HEK293 (cell line): ENCODE results near the gene CACNB3.

ENCODE experiments used
- GLI2 ChIP-seq: fragments of 450-650 bp; formaldehyde crosslinking; IDR thresholded peaks from 2 replicates; pipeline ENCODE4; 2017; ENCODE audit warnings: missing biosample characterization, missing genetic modification characterization, low read depth, borderline replicate concordance
- PRDM1 ChIP-seq: fragments of 450-650 bp; formaldehyde crosslinking; IDR thresholded peaks from 2 replicates; pipeline ENCODE4; 2016; ENCODE audit warnings: missing biosample characterization, missing genetic modification characterization
- SP2 ChIP-seq: fragments of 450-650 bp; formaldehyde crosslinking; IDR thresholded peaks from 2 replicates; pipeline ENCODE4 v1.5.1; 2016; ENCODE audit warnings: missing biosample characterization, missing genetic modification characterization
- SP3 ChIP-seq: fragments of 450-650 bp; formaldehyde crosslinking; IDR thresholded peaks from 2 replicates; pipeline ENCODE4 v1.5.1; 2016; ENCODE audit warnings: missing biosample characterization, missing genetic modification characterization
- WT1 ChIP-seq: fragments of 450-650 bp; formaldehyde crosslinking; IDR thresholded peaks from 2 replicates; pipeline ENCODE4 v1.5.1; 2016; ENCODE audit warnings: missing biosample characterization, missing genetic modification characterization
- ZBTB17 ChIP-seq: fragments of 450-650 bp; formaldehyde crosslinking; IDR thresholded peaks from 2 replicates; pipeline ENCODE4 v1.5.1; 2016; ENCODE audit warnings: missing biosample characterization, missing genetic modification characterization
- ZNF140 ChIP-seq: fragments of 450-650 bp; formaldehyde crosslinking; IDR thresholded peaks from 2 replicates; pipeline ENCODE4 v1.5.1; 2016; ENCODE audit warnings: missing biosample characterization, missing genetic modification characterization
- ZNF175 ChIP-seq: fragments of 450-650 bp; formaldehyde crosslinking; IDR thresholded peaks from 2 replicates; pipeline ENCODE4 v1.5.1; 2016; ENCODE audit warnings: missing biosample characterization, missing genetic modification characterization
- ZNF266 ChIP-seq: fragments of 450-650 bp; formaldehyde crosslinking; IDR thresholded peaks from 2 replicates; pipeline ENCODE4 v1.5.1; 2016; ENCODE audit warnings: missing biosample characterization, missing genetic modification characterization, low read depth
- ZNF426 ChIP-seq: fragments of 450-650 bp; formaldehyde crosslinking; IDR thresholded peaks from 2 replicates; pipeline ENCODE4 v1.5.1; 2017; ENCODE audit warnings: missing biosample characterization, missing genetic modification characterization, mild to moderate bottlenecking, inconsistent platforms, moderate library complexity
- ZNF544 ChIP-seq: fragments of 450-650 bp; formaldehyde crosslinking; IDR thresholded peaks from 2 replicates; pipeline ENCODE4 v1.5.0; 2017; ENCODE audit warnings: missing biosample characterization, missing genetic modification characterization
- ZNF558 ChIP-seq: fragments of 450-650 bp; formaldehyde crosslinking; IDR thresholded peaks from 2 replicates; pipeline ENCODE4 v1.5.1; 2016; ENCODE audit warnings: missing biosample characterization, missing genetic modification characterization
- ZNF623 ChIP-seq: fragments of 450-650 bp; formaldehyde crosslinking; IDR thresholded peaks from 2 replicates; pipeline ENCODE4 v1.5.1; 2016; ENCODE audit warnings: missing biosample characterization, missing genetic modification characterization
- ZNF629 ChIP-seq: fragments of 450-650 bp; formaldehyde crosslinking; IDR thresholded peaks from 2 replicates; pipeline ENCODE4 v1.5.1; 2017; ENCODE audit warnings: missing biosample characterization, missing genetic modification characterization
- ZNF664 ChIP-seq: fragments of 450-650 bp; formaldehyde crosslinking; IDR thresholded peaks from 2 replicates; pipeline ENCODE4 v1.5.1; 2016; ENCODE audit warnings: missing biosample characterization, missing genetic modification characterization
- ZNF768 ChIP-seq: fragments of 450-650 bp; formaldehyde crosslinking; IDR thresholded peaks from 2 replicates; pipeline ENCODE4 v1.5.1; 2018; ENCODE audit warnings: missing biosample characterization, mild to moderate bottlenecking, missing genetic modification characterization
- ZNF791 ChIP-seq: fragments of 450-650 bp; formaldehyde crosslinking; IDR thresholded peaks from 2 replicates; pipeline ENCODE4 v1.5.1; 2016; ENCODE audit warnings: missing biosample characterization, missing genetic modification characterization
- TF ChIP-seq, protein P1 (sequence below): fragments of 450-650 bp; formaldehyde crosslinking; conservative IDR thresholded peaks from 2 replicates; pipeline ENCODE4 v1.5.1; 2016; ENCODE audit warnings: low read depth, missing biosample characterization, missing genetic modification characterization
- TF ChIP-seq, protein P2 (sequence below): fragments of 450-650 bp; formaldehyde crosslinking; IDR thresholded peaks from 2 replicates; pipeline ENCODE4 v1.5.1; 2016; ENCODE audit warnings: missing biosample characterization, missing genetic modification characterization
- TF ChIP-seq, protein P3 (sequence below): fragments of 450-650 bp; formaldehyde crosslinking; IDR thresholded peaks from 2 replicates; pipeline ENCODE4 v1.5.1; 2016; ENCODE audit warnings: missing biosample characterization, missing genetic modification characterization
- TF ChIP-seq, protein P4 (sequence below): fragments of 450-650 bp; formaldehyde crosslinking; IDR thresholded peaks from 2 replicates; pipeline ENCODE4 v1.5.1; 2016; ENCODE audit warnings: missing biosample characterization, missing genetic modification characterization, low read depth
- TF ChIP-seq, protein P5 (sequence below): fragments of 450-650 bp; formaldehyde crosslinking; IDR thresholded peaks from 2 replicates; pipeline ENCODE4 v1.5.1; 2016; ENCODE audit warnings: missing biosample characterization, missing genetic modification characterization
- TF ChIP-seq, protein P6 (sequence below): fragments of 450-650 bp; formaldehyde crosslinking; IDR thresholded peaks from 2 replicates; pipeline ENCODE4 v1.5.1; 2016; ENCODE audit warnings: missing biosample characterization, missing genetic modification characterization, low read depth

Gene CACNB3

DNA sequence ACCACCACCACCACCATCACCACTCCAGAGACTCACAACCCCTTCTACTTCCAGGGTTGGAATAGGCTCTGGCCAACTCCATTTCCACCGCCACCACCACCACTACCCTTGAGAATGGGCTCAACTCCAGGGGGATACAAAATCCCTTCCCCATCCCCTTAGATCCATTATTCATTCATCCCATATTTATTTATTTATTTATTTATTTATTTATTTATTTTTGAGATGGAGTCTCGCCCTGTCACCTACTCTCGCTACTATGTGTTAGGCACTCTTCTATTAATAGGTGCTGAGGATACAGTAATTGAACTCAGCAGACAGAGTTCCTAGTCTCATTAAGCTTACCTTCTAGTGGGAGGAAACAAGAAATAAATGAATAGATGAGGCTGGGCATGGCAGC lies 24.6 kb upstream of the CACNB3 start (continued):
- TF ChIP-seq, protein P1, sequence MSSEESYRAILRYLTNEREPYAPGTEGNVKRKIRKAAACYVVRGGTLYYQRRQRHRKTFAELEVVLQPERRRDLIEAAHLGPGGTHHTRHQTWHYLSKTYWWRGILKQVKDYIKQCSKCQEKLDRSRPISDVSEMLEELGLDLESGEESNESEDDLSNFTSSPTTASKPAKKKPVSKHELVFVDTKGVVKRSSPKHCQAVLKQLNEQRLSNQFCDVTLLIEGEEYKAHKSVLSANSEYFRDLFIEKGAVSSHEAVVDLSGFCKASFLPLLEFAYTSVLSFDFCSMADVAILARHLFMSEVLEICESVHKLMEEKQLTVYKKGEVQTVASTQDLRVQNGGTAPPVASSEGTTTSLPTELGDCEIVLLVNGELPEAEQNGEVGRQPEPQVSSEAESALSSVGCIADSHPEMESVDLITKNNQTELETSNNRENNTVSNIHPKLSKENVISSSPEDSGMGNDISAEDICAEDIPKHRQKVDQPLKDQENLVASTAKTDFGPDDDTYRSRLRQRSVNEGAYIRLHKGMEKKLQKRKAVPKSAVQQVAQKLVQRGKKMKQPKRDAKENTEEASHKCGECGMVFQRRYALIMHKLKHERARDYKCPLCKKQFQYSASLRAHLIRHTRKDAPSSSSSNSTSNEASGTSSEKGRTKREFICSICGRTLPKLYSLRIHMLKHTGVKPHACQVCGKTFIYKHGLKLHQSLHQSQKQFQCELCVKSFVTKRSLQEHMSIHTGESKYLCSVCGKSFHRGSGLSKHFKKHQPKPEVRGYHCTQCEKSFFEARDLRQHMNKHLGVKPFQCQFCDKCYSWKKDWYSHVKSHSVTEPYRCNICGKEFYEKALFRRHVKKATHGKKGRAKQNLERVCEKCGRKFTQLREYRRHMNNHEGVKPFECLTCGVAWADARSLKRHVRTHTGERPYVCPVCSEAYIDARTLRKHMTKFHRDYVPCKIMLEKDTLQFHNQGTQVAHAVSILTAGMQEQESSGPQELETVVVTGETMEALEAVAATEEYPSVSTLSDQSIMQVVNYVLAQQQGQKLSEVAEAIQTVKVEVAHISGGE (tag by site-specific recombination), result peak; percentile 52
- no peak for TF ChIP-seq SP3 (tag by site-specific recombination)
- TF ChIP-seq, protein P2, sequence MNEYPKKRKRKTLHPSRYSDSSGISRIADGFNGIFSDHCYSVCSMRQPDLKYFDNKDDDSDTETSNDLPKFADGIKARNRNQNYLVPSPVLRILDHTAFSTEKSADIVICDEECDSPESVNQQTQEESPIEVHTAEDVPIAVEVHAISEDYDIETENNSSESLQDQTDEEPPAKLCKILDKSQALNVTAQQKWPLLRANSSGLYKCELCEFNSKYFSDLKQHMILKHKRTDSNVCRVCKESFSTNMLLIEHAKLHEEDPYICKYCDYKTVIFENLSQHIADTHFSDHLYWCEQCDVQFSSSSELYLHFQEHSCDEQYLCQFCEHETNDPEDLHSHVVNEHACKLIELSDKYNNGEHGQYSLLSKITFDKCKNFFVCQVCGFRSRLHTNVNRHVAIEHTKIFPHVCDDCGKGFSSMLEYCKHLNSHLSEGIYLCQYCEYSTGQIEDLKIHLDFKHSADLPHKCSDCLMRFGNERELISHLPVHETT (tag by site-specific recombination), result no peak
- TF ChIP-seq ZNF664 (tag by site-specific recombination), result 0 out of 2 replicates have a peak, but pooled peaks have one; percentile 10
- TF ChIP-seq ZNF768, result no peak
- no peak for TF ChIP-seq SP2 (tag by site-specific recombination)
- TF ChIP-seq ZNF558, result 0 out of 2 replicates have a peak, but pooled peaks have one; percentile 35
- 0 out of 2 replicates have a peak, but pooled peaks have one; percentile 29 for TF ChIP-seq ZNF629
- TF ChIP-seq ZNF140 (tag by site-specific recombination), result peak; percentile 31; the same call in 1 of the 2 replicates
- TF ChIP-seq, protein P3, sequence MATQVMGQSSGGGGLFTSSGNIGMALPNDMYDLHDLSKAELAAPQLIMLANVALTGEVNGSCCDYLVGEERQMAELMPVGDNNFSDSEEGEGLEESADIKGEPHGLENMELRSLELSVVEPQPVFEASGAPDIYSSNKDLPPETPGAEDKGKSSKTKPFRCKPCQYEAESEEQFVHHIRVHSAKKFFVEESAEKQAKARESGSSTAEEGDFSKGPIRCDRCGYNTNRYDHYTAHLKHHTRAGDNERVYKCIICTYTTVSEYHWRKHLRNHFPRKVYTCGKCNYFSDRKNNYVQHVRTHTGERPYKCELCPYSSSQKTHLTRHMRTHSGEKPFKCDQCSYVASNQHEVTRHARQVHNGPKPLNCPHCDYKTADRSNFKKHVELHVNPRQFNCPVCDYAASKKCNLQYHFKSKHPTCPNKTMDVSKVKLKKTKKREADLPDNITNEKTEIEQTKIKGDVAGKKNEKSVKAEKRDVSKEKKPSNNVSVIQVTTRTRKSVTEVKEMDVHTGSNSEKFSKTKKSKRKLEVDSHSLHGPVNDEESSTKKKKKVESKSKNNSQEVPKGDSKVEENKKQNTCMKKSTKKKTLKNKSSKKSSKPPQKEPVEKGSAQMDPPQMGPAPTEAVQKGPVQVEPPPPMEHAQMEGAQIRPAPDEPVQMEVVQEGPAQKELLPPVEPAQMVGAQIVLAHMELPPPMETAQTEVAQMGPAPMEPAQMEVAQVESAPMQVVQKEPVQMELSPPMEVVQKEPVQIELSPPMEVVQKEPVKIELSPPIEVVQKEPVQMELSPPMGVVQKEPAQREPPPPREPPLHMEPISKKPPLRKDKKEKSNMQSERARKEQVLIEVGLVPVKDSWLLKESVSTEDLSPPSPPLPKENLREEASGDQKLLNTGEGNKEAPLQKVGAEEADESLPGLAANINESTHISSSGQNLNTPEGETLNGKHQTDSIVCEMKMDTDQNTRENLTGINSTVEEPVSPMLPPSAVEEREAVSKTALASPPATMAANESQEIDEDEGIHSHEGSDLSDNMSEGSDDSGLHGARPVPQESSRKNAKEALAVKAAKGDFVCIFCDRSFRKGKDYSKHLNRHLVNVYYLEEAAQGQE (tag by site-specific recombination), result peak; percentile 38; the same call in 1 of the 2 replicates
- TF ChIP-seq GLI2 (tag by site-specific recombination), result no peak; the same call in 1 of the 2 replicates
- TF ChIP-seq, protein P4, sequence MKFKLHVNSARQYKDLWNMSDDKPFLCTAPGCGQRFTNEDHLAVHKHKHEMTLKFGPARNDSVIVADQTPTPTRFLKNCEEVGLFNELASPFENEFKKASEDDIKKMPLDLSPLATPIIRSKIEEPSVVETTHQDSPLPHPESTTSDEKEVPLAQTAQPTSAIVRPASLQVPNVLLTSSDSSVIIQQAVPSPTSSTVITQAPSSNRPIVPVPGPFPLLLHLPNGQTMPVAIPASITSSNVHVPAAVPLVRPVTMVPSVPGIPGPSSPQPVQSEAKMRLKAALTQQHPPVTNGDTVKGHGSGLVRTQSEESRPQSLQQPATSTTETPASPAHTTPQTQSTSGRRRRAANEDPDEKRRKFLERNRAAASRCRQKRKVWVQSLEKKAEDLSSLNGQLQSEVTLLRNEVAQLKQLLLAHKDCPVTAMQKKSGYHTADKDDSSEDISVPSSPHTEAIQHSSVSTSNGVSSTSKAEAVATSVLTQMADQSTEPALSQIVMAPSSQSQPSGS (tag by site-specific recombination), result no peak
- TF ChIP-seq ZNF623 (tag by site-specific recombination), result peak; percentile 45
- TF ChIP-seq ZNF544 (tag by site-specific recombination), result no peak
- TF ChIP-seq ZNF175 (tag by site-specific recombination), result no peak
- TF ChIP-seq, protein P5, sequence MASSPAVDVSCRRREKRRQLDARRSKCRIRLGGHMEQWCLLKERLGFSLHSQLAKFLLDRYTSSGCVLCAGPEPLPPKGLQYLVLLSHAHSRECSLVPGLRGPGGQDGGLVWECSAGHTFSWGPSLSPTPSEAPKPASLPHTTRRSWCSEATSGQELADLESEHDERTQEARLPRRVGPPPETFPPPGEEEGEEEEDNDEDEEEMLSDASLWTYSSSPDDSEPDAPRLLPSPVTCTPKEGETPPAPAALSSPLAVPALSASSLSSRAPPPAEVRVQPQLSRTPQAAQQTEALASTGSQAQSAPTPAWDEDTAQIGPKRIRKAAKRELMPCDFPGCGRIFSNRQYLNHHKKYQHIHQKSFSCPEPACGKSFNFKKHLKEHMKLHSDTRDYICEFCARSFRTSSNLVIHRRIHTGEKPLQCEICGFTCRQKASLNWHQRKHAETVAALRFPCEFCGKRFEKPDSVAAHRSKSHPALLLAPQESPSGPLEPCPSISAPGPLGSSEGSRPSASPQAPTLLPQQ (tag by site-specific recombination), result no peak
- no peak for TF ChIP-seq WT1 (tag by site-specific recombination)
- peak; percentile 59 for TF ChIP-seq ZNF426
- TF ChIP-seq PRDM1, result no peak
- peak; percentile 32; the same call in 1 of the 2 replicates for TF ChIP-seq ZNF791
- TF ChIP-seq ZBTB17 (tag by site-specific recombination), result no peak
- TF ChIP-seq ZNF266 (tag by site-specific recombination), result peak; percentile 35; the same call in 1 of the 2 replicates
- TF ChIP-seq, protein P6, sequence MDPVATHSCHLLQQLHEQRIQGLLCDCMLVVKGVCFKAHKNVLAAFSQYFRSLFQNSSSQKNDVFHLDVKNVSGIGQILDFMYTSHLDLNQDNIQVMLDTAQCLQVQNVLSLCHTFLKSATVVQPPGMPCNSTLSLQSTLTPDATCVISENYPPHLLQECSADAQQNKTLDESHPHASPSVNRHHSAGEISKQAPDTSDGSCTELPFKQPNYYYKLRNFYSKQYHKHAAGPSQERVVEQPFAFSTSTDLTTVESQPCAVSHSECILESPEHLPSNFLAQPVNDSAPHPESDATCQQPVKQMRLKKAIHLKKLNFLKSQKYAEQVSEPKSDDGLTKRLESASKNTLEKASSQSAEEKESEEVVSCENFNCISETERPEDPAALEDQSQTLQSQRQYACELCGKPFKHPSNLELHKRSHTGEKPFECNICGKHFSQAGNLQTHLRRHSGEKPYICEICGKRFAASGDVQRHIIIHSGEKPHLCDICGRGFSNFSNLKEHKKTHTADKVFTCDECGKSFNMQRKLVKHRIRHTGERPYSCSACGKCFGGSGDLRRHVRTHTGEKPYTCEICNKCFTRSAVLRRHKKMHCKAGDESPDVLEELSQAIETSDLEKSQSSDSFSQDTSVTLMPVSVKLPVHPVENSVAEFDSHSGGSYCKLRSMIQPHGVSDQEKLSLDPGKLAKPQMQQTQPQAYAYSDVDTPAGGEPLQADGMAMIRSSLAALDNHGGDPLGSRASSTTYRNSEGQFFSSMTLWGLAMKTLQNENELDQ (tag by site-specific recombination), result no peak
